Measurements from ENCODE around the gene PTPRM. TPM values are rescaled to one million over a fixed set of nuclear protein-coding genes. Genes with fewer than 3 reads are reported as not detected.

The PTPRM gene
- polyA plus RNA-seq, 1 of the 3 experiments (the other 2 are of a cell fraction): 16.0 TPM

- no peak for TF ChIP-seq EZH2phosphoT487 (IDR thresholded peaks at IDR 0.05; ENCODE audit: borderline replicate concordance, low read depth)
- TF ChIP-seq ZBTB33 (IDR thresholded peaks at IDR 0.05; ENCODE audit: borderline replicate concordance, low read depth): no peak
- no peak for TF ChIP-seq PBX3 (IDR thresholded peaks at IDR 0.05)
- no peak for TF ChIP-seq FOXJ3 (CRISPR knock-in tag; IDR thresholded peaks at IDR 0.05)
- no peak for TF ChIP-seq CHD2 (IDR thresholded peaks at IDR 0.05; ENCODE audit: low read length, partially characterized antibody)
- no peak for TF ChIP-seq EP300 (IDR thresholded peaks at IDR 0.05; ENCODE audit: borderline replicate concordance in 1 of 2, low read depth in 1 of 2, low read length in 1 of 2)
Observed at GRCh38 chr18:8029061-8029460, 461.9 kb downstream of the PTPRM start (continued).

- Histone ChIP-seq H3K9ac (no peak overlapping the region), H3K9me3 (no peaks in the 10 kb centered on the region), H3F3A (replicated peaks; ENCODE audit: insufficient read depth) (no peaks in the 10 kb centered on the region), H3K4me3 (ENCODE audit: low read depth in 2 of 2, low read length in 1 of 2) (no peak overlapping the region), H3K4me2 (no peak overlapping the region), H2AFZ (ENCODE audit: low read depth) (no peak overlapping the region), H3K79me2 (ENCODE audit: insufficient read depth) (no peaks in the 10 kb centered on the region), H3K36me3 (replicated peaks in 1 of 2; ENCODE audit: control insufficient read depth in 1 of 2, insufficient read depth in 2 of 2, low read length in 1 of 2) (no peaks in the 10 kb centered on the region), H4K20me1 (ENCODE audit: insufficient read depth) (no peaks in the 10 kb centered on the region), H3K9me2 (no peaks in the 10 kb centered on the region), H3K27me3 (ENCODE audit: insufficient read depth) (no peaks in the 10 kb centered on the region), H3K27ac (ENCODE audit: low read depth in 2 of 2, low read length in 1 of 2) (no peak overlapping the region), H3K4me1 (ENCODE audit: control insufficient read depth in 1 of 2, insufficient read depth in 2 of 2, low read depth in 1 of 2, low read length in 1 of 2) (peaks cover 0 to 20% of the 10 kb centered on the region in 2 experiments; a peak in 2 of 4 replicates)
- ChIA-PET POLR2A (no interaction called here), CTCF (no interaction called here)
- no peak for DNase-seq
- WGBS (ENCODE audit: low lambda C conversion rate): 90% methylated on average over 8 of the region's 8 CpGs
- no peak for TF ChIP-seq MAX (IDR thresholded peaks at IDR 0.05; ENCODE audit: low read depth)
- no peak for TF ChIP-seq ELF1 (IDR thresholded peaks at IDR 0.05)
- TF ChIP-seq GATA2 (CRISPR knock-in tag; IDR thresholded peaks at IDR 0.05): no peak
- TF ChIP-seq CTCF (IDR thresholded peaks at IDR 0.05): no peak
- TF ChIP-seq ZBTB33 (IDR thresholded peaks at IDR 0.05; ENCODE audit: borderline replicate concordance, low read depth): no peak
- TF ChIP-seq CHD2 (IDR thresholded peaks at IDR 0.05; ENCODE audit: low read length, partially characterized antibody): no peak
- TF ChIP-seq PBX3 (IDR thresholded peaks at IDR 0.05): no peak
- no peak for TF ChIP-seq RFX5 (IDR thresholded peaks at IDR 0.05; ENCODE audit: low read length)
- TF ChIP-seq YY1 (IDR thresholded peaks at IDR 0.05; ENCODE audit: low read depth): no peak
- no peak for TF ChIP-seq MEF2A (IDR thresholded peaks at IDR 0.05; ENCODE audit: borderline replicate concordance, low read depth)
- no peak for TF ChIP-seq MXI1 (IDR thresholded peaks at IDR 0.05; ENCODE audit: low read depth, low read length)
- TF ChIP-seq USF1 (IDR thresholded peaks at IDR 0.05; ENCODE audit: borderline replicate concordance, low read depth): no peak
- no peak for TF ChIP-seq GABPA (IDR thresholded peaks at IDR 0.05; ENCODE audit: low read depth)
- no peak for TF ChIP-seq EZH2phosphoT487 (IDR thresholded peaks at IDR 0.05; ENCODE audit: borderline replicate concordance, low read depth)
- TF ChIP-seq POLR2AphosphoS5 (IDR thresholded peaks at IDR 0.05; ENCODE audit: low read depth, low read length): no peak
- TF ChIP-seq TAF1 (IDR thresholded peaks at IDR 0.05; ENCODE audit: borderline replicate concordance, low read depth, low read length): no peak
- no peak for TF ChIP-seq IRF3 (IDR thresholded peaks at IDR 0.05; ENCODE audit: low read depth, low read length)
- TF ChIP-seq EP300 (IDR thresholded peaks at IDR 0.05; ENCODE audit: borderline replicate concordance in 1 of 2, low read depth in 1 of 2, low read length in 1 of 2): no peak
Observed at GRCh38 chr18:8029731-8030130, 462.6 kb downstream of the PTPRM start.
